Effector memory CD4-positive, alpha-beta T cell (primary cell): ENCODE measurements around the gene SUPT3H.

Source experiments
- DNase-seq, 3 donors: peaks; one replicate each; pipeline ENCODE4 v3.0.0-alpha.2; 2020
- H3K27ac ChIP-seq: 2 replicates; pipeline ENCODE4 v1.7.0; 2013; ENCODE audit warnings: mild to moderate bottlenecking, low read length, moderate library complexity; ENCODE audit not compliant: insufficient read depth, poor library complexity, severe bottlenecking
- H3K27me3 ChIP-seq: replicated peaks from 2 replicates; pipeline ENCODE4 v1.7.0; 2013; ENCODE audit warnings: mild to moderate bottlenecking, low read length; ENCODE audit not compliant: insufficient read depth, control insufficient read depth, poor library complexity, severe bottlenecking
- H3K36me3 ChIP-seq: 2 replicates; pipeline ENCODE4 v1.7.0; 2013; ENCODE audit warnings: mild to moderate bottlenecking, low read length, moderate library complexity; ENCODE audit not compliant: control insufficient read depth, insufficient read depth
- H3K4me1 ChIP-seq: 2 replicates; pipeline ENCODE4 v1.7.0; 2013; ENCODE audit warnings: low read length, mild to moderate bottlenecking; ENCODE audit not compliant: control insufficient read depth, insufficient read depth, poor library complexity, severe bottlenecking
- H3K4me3 ChIP-seq: 2 replicates; pipeline ENCODE4 v1.7.0; 2013; ENCODE audit warnings: low read length, low read depth, mild to moderate bottlenecking; ENCODE audit not compliant: insufficient read depth, poor library complexity, severe bottlenecking
- H3K9me3 ChIP-seq: 2 replicates; pipeline ENCODE4 v1.7.0; 2013; ENCODE audit warnings: mild to moderate bottlenecking, low read length, moderate library complexity; ENCODE audit not compliant: control insufficient read depth

Gene SUPT3H

DNA sequence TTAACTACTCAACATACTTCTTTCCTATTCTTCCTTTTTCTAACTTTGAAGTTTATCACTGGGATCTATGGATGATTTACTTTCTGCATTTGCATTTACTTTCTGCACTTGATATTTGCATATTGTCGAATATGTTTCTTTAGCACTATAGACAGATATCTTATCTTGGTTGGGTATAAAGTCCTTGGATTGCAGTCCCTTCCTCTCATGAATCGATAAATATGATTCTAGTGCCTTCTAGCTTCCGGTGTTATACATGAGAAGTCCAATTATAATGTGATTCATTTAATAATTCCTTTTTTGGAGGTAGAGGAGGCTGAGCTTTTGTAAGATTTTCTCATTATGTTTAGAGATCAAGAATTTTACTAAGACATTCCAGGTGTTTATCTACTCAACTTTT lies 370.8 kb downstream of the SUPT3H start:
- no peak overlapping the region for H3K4me3 ChIP-seq
- H3K36me3 ChIP-seq, result no peaks in the 10 kb centered on the region
- H3K27ac ChIP-seq, result no peak overlapping the region
- DNase-seq, result no peak
- H3K9me3 ChIP-seq, result no peaks in the 10 kb centered on the region
- H3K4me1 ChIP-seq, result peaks cover 6% of the 10 kb centered on the region
- no peaks in the 10 kb centered on the region for H3K27me3 ChIP-seq

DNA sequence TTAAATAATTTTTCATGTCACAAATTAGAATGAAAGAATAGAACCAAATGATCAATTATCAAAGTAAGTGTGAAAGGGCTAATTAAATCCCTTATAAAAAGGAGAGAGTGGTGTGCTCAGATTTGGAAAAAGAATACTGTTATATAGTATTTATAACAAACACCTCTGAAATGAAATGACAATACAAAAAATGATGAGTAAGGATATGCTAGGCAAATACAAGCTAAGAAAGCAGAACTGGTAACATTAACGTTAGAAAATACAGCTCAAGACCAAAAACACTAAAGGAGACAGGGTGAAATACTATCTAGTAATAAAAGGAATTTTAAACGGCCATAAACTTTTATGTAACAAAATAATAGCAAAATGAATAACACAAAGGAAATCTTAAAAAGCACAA lies 373.8 kb downstream of the SUPT3H start:
- Histone ChIP-seq H3K27ac (no peak overlapping the region), H3K4me1 (peaks cover 10% of the 10 kb centered on the region)
- DNase-seq, result no peak

DNA sequence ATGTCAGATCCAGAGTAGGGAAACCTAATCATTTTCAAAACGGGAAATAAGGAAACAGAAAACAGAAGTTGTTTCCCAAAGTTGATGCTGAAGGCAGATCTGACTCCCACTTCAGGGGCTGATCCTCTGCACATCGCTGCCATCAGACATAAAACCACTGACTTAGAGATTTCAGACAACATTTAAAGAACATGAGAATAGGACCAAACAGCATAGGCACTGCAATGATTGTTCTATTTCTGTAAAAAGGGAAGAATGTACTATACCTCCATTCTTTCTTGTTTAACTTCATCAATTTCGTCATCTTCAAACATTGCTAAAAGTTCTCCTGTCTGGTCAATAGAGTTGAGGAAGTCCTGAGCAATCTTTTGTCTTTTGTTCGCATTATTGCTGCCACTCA lies 374.3 kb downstream of the SUPT3H start:
- H3K27ac ChIP-seq, result no peak overlapping the region
- H3K36me3 ChIP-seq, result no peaks in the 10 kb centered on the region
- H3K4me1 ChIP-seq, result peaks cover 10% of the 10 kb centered on the region
- H3K27me3 ChIP-seq, result no peaks in the 10 kb centered on the region
- H3K9me3 ChIP-seq, result no peaks in the 10 kb centered on the region
- no peak overlapping the region for H3K4me3 ChIP-seq
- no peak for DNase-seq

More for the DNA sequence above, 373.8 kb downstream of the SUPT3H start:
- Histone ChIP-seq H3K36me3 (no peaks in the 10 kb centered on the region), H3K9me3 (no peaks in the 10 kb centered on the region), H3K27me3 (no peaks in the 10 kb centered on the region), H3K4me3 (no peak overlapping the region)

DNA sequence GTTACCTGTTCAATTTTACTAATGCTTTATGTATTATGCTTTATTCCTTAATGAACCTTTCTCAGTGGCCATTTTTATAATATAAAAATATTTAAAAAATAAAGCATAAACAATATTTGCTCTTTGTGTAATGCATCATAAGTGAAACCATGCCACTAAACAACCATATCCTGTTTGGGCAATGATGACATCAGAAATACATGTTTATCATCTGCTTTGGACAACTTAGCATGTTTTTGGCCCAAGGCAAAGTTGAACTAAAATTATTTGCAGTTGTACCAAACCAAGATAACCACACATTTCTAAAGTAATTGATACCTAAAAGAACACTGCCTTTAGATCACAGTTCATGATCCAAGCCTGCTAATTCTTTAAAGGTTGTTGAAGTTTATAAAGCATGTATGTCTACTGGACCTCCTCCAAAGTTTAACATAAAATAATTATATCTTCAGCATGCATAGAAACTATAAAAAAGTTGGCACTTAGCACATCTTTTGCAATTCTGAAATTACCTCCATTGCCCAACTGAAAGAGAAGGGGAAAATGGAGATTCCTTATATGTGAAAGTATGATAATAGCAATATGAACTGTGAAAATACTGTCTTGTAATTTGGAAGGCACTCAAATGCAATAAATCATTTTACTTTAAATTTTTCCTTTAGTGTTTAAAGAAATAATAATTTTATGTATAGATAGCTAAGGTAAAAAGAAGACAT lies 375.2 kb downstream of the SUPT3H start:
- H3K27ac ChIP-seq, result peak overlapping the region; percentile 5
- H3K27me3 ChIP-seq, result no peaks in the 10 kb centered on the region
- DNase-seq, result no peak
- no peak overlapping the region for H3K4me3 ChIP-seq
- H3K4me1 ChIP-seq, result peaks cover 10% of the 10 kb centered on the region
- H3K9me3 ChIP-seq, result no peaks in the 10 kb centered on the region
- H3K36me3 ChIP-seq, result no peaks in the 10 kb centered on the region

DNA sequence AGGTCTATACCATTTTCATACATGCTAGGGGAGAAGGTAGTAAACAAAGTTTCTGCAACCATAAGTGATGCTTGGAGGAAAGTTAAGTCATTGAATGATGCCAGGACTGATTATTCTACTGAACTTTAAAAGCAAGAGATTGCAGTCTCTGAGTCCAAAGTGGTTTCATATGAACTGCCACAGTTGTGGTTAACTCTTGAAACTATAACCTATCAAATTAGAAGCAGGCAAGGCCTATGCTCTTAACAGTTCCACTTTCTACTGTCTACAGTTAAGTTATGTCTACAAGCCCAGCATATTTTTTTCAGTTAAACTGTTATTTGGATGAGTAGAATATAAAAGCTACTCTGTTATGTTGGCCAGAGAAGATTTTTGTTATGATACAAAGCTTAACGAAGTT lies 376.1 kb downstream of the SUPT3H start:
- no peak overlapping the region for H3K27ac ChIP-seq
- H3K27me3 ChIP-seq, result no peaks in the 10 kb centered on the region
- DNase-seq, result no peak

DNA sequence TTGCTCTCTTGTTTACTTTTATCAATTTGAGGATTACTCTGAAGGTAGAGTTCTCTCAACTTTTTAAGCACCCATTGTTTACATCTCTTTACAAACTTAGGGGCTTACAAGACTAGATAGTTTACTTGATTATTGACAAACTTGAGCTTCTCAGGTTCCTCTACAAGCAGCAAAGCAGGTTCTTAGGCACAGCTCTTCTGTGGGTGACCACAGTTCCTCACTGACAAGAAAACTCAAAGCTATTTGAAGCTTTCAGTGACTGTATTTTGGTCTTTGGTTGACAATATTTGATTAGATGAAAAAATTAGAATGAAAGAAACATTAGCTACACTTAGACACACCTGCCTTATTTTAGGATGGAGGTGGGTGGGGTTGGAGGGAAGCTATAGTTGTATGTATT lies 376.9 kb downstream of the SUPT3H start:
- H3K27me3 ChIP-seq, result no peaks in the 10 kb centered on the region
- DNase-seq, result no peak
- H3K4me1 ChIP-seq, result peaks cover 10% of the 10 kb centered on the region
- H3K4me3 ChIP-seq, result no peak overlapping the region
- H3K36me3 ChIP-seq, result no peaks in the 10 kb centered on the region
- H3K27ac ChIP-seq, result no peak overlapping the region
- no peaks in the 10 kb centered on the region for H3K9me3 ChIP-seq

More for the DNA sequence above, 376.1 kb downstream of the SUPT3H start:
- no peak overlapping the region for H3K4me3 ChIP-seq
- peaks cover 10% of the 10 kb centered on the region for H3K4me1 ChIP-seq
- H3K36me3 ChIP-seq, result no peaks in the 10 kb centered on the region
- H3K9me3 ChIP-seq, result no peaks in the 10 kb centered on the region

DNA sequence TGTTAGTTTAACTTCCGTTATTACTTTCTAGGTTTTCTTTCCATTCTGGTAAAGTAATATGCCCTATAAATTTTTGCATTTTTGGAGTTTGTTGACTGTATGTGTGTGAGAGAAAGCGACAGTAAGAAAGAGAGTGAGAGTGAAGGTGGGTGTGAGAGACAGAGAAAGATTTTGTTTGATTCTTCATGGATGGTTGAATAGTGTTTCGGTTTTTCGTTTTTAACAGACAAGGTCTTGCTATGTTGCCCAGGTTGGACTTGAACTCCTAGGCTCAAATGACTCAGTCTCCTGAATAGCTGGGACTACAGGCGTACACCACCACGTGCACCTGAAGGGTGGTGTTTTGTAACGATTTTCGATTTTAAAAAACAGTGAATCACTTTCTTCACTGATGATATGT lies 378.7 kb downstream of the SUPT3H start:
- Histone ChIP-seq H3K36me3 (no peaks in the 10 kb centered on the region), H3K9me3 (no peaks in the 10 kb centered on the region), H3K27me3 (no peaks in the 10 kb centered on the region), H3K4me1 (peaks cover 10% of the 10 kb centered on the region), H3K4me3 (no peak overlapping the region), H3K27ac (no peak overlapping the region)
- DNase-seq, result no peak

DNA sequence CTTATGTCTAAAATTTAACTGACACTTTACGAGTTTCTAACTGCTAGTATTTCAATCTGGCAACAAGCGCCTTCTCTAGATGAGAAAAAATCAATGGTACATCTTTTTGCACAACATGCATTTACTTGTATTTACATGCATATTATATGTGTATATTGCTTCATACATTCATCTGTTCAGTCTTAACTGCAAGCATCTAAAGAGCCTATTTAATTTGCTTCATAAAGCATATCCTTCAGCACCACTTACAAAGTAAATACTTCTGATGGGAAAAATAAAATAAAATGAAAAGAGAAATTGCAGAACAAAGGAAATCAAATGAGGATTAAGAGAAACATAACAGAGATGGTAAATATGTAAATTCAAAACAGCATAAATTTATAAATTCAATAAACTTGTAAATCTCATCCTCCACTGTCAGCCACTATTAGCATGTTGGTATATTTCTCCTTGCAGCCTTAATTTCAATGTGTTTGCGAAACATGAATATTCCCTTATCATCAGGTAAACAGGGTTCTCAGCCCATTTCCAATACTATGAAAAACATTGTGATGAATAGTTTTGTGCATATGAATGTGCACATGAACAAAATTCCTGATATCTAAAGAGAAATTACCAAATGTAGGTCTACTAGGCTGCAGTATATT lies 382.1 kb downstream of the SUPT3H start:
- H3K27ac ChIP-seq, result no peak overlapping the region
- no peak for DNase-seq
- no peaks in the 10 kb centered on the region for H3K27me3 ChIP-seq
- no peak overlapping the region for H3K4me3 ChIP-seq
- H3K4me1 ChIP-seq, result no peaks in the 10 kb centered on the region
- H3K9me3 ChIP-seq, result no peaks in the 10 kb centered on the region
- H3K36me3 ChIP-seq, result no peaks in the 10 kb centered on the region

DNA sequence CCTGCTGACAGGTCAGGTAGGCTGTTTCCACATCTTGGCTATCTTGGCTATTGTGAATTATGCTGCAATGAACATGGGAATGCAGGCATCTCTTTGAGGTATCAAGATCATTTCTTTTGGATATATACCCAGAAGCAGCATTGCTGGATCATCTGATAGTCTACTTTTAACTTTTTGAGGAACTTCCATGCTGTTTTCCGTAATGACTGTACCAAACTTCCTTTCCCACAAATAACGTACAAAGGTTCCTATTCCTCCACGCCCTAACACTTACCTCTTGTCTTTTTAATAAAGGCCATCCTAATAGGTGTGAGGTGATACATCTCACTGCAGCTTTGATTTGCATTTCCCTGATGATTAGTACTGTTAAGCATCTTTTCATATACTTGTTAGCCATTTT lies 388.3 kb downstream of the SUPT3H start:
- Histone ChIP-seq H3K27me3 (no peaks in the 10 kb centered on the region), H3K36me3 (no peaks in the 10 kb centered on the region), H3K4me3 (no peak overlapping the region), H3K27ac (no peak overlapping the region), H3K9me3 (no peaks in the 10 kb centered on the region), H3K4me1 (no peaks in the 10 kb centered on the region)
- DNase-seq, result no peak

DNA sequence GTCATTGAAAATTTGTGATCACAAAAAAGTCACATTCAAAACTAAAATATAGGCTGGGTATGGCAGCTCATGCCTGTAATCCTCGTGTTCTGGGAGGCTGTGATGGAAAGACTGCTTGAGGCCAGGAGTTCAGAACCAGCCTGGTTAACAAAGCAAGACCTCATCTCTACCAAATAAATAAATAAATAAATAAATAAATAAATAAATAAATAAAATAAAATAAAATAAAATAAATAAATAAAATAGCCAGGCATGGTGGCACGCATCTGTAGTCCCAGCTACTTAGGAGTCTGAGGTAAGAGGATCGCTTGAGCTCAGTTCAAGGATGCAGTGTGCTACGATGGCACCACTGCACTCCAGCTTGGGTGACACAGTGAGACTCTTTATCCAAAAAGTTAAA lies 392.7 kb downstream of the SUPT3H start:
- no peak overlapping the region for H3K4me3 ChIP-seq
- H3K36me3 ChIP-seq, result no peaks in the 10 kb centered on the region
- H3K27ac ChIP-seq, result no peak overlapping the region
- no peaks in the 10 kb centered on the region for H3K27me3 ChIP-seq
- H3K9me3 ChIP-seq, result no peaks in the 10 kb centered on the region
- H3K4me1 ChIP-seq, result no peaks in the 10 kb centered on the region
- no peak for DNase-seq
